ENCODE data around the gene GNAO1.

GNAO1 gene

DNA sequence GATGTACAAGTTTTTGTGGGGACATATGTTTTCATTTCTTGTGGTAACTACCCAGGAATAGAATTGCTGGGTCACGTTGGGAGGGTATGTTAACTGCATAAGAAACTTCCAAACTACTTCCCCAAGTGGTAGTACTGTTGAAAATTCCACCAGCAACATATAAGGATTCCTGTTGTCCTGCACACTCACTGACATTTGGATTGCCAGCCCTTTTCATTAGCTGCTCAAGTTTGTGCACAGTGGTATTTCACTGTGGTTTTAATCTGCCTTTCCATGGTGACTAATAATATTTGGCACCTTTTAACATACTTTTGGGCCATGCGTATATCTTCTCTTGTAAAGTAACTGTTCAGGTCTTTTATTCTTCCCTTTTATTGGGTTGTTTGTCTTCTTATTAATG lies 103.3 kb downstream of the GNAO1 start:
- peak; percentile 33 for DNase-seq

DNA sequence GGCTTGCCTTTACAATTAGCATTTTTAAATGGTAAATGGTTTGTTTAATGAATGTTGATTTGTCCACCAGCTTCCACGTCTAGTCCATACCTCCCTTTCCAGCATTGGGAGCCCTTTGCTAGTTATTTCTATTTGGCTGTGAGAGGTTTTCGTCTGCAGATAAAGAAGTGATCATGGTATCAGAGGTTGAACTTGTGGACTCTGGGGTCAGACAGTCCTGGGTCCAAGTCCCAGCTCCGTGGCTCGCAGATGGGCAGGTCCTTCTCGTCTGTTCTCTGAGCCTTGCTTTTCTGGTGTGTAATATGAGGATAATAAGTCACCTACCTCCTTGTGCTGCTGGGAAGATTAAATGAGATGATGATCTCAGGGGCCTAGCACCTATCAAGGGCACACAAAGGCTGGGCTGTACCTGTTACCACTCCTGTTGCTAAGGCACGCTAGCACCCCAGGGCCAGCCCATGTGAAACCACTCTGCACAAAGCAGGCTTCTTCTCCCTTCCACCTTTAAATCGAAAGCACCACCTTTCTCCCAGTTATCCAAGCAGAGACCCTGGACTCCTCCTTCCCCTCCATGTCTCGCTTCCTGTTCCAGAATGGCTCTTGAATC lies 103.9 kb downstream of the GNAO1 start:
- DNase-seq: no peak

DNA sequence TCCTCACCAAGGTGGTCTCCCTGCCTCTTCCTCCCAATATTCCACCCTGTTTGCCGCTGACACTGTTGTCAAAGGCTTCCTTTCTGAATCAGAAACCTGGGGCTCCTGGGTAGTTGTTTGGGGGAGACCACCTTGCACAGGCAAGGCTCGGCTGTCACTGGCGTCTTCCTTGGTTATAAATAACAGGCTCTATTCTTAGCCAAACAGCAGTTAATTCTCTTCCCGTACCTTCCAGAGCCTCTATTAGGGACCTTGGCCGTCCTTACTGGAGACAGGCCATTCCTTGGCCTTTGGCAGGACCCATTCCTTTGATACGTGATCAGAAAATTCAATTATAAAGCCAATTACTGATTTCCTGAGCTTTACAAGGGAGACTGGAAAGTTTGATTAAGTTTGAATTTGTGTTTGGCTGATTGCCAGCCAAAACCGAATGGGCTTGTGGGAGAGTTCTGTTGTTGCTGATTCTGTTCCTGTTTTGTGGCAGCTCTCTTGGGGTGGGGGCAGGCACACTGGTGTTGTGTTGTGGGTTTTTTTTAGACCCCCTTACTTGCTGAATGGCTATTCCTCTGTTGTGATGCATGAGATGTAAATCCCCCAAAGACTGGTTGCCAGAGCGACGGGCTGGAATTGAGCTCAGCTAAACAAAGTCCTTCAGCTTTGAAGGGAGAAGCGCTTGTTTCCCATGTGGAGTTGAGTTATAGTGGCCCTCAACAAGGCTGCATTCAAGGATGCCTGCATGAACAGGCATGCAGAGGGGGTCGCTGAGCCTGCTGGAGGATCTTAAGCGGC lies 104.6 kb downstream of the GNAO1 start:
- no peak for DNase-seq

DNA sequence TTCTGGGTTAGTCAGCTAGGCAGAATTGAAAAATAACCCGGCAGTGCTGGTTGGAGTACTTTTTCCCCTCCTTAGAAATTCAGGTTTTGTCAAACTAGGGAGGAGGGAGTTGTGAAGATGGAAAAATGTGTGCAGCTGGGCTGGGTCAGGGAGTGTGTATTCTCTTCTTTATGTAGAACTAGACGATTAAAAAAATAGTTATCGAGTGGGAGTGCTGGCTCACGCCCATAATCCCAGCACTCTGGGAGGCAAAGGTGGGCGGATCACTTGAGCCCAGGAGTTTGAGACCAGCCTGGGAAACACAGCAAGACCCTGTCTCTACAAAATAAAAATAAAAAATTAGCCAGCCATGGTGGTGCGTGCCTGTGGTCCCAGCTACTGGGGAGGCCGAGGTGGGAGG lies 106.4 kb downstream of the GNAO1 start:
- no peak for DNase-seq

DNA sequence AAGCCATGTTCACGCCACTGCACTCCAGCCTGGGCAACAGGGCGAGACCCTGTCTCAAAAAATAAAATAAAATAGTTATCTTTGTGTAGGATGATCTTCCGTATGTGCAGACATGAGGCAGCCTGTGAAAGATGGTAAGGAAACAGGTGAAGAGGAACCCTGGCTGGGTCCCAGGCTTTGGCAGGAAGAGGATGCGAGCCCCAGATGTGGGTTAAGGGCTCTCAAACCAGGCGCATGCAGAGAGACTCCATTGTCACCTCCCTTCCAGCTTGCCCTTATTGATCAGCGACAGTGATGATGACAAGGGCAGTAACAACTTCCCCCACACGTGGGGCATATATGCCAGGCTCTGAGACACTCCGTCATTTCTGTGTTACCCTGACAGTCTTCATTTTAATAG lies 106.8 kb downstream of the GNAO1 start:
- no peak for DNase-seq

DNA sequence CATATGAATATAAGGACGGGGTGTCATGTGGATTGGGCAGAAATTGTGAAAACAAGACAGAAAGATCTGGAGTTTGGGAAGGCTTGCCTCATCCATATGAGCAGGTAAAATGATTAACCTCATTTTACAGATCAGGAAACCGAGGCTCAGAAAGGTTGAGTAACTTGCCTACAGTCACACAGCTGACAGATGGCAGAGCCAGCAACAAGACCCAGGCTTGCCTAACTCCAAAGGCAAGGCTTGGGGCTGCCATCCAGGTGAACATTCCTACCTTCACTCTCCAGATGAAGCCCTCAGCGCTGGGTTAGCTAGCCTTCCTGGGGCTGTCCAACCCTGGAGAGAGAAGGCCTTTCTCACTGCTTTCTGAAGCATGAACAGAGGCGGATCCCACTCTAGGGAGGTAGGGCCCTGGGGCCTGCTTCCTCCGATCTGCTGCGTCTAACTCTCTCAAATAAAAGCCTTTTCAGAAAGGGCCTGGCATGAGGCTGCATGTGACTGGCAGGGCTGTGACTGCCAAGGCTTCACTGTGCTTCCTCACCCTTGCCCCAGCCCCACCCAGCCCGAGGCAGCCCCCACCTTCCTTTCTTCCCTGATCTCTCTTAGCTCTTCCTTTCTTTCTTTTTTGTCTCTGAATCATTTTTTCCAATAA lies 107.8 kb downstream of the GNAO1 start:
- DNase-seq: no peak

DNA sequence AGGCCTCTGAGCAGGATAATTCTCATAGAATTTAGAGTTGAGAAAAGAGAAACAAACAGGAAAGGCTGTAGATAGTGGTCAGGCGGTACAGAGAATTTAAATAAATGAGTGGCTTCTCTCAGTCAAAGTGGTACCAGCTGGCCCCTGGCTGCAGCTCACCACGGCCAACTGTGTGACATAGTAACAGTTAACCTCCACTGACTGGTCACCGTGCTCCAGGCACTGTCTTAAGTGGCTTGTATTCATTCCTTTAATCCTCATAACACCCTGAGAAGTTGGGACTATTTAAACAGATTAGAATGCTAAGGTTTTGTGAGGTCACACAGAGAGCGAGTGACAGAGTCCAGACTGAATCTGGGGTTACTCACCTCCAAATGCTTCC lies 108.9 kb downstream of the GNAO1 start:
- DNase-seq: no peak

DNA sequence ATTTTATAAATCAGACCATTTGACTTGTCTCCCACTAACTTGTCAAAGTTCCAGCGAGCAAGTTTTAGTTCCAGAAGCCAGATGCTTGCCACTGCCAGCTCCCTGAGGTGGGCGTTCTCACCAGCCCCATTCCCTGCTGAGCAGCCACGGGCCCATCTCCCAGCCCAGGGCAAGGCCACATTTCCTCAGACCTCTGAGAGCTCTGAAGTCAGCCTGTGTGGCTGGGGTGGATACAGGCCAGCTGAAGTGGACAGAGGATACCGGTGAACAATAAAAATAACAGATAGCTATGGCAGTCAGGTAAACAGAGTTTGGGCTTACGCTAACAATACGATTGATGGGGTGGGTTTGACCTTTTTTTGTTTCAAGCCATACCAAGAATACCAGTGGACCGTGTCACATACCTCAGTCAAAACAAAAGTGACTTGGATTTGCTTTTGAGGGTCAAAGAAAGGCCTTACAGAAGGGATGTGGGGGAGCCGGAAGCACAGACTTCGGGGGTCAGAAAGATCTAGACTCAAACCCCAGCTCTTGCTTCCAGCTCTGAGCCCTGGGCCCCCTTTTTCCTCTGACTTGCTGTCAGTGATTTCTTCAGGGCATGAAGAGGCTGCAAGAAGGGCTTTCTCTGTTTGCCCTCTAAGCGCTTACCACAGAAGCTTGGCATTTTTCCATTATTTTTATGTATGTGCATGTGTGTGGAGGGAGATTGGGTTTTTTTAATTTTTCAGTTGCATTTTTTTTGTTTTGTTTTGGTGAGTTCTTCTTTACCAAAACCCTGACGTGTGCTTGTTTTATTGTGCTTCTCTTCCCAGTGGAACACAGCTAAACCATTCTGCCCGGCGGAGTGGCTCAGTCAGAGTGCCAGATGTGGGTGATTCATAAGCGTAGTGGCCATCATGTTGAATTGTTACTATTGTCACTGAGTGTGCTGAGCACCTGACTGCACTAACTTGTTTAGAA lies 109.9 kb downstream of the GNAO1 start:
- DNase-seq: no peak

DNA sequence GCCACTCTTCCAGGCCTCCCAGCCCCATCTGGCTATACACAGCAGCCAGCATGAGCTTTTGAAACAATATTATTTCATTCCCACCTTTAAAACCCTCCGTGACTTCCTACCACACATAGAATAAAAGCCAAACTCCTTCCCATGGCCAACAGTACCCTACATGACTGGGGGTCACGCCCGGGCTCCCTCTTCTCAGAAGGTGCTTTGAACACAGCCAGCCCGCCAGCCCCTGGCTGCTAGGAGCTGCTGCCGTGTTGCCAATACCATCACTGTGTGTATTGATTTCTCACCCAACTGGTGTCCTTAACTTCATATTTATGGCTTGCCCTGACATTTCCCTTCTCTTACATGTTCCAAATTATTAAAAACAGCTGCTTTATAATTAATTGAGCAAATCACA lies 111.2 kb downstream of the GNAO1 start:
- DNase-seq: no peak

DNA sequence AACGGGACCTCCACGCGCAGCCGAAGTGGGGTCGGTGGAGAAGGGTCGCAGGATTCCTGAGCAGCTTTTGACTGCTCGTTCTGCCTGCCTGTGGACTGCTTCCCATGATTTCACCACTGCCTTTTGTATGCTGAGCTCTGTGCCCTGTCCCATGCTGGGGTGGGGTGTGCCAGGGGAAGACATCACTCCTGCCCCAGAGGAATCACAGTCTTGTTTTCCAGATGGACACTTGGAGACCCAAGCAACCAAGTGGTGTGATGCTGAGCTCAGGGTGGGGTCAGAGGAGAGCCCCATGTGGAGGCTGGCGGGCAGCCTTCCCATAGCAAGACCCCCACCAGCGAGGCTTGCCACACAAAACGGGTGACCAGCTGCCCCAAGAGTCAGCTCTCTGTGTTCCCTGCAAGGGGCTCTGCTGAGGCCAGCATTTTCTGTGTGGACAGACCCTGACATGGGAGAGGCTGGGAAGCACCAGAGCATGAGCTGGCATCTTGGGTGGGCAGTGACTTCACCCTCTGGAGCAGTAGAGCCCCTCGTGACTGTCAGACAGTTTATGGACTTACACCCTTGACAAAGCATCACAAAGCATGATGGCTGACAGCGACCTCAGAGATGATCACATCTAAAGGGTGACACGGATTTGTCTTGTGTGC lies 111.9 kb downstream of the GNAO1 start:
- no peak for DNase-seq

DNA sequence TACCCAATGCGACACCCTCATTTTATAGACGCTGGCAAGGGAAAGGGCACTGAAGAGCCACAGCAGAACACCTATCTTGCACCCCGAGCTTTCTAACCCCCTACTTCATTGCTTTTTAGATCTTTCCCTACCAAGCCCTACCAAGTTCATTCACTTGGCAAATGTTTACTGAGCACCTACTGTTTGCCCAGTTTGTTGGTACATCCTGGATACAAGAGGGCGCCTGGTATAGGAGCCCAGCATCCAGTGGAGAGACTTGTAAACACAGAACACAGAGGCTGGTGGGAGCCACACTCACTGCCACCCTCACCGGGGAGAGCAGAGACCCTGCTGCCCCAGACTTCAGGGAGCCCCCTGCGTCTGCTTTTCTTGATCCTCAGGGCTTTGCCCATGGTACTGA lies 112.6 kb downstream of the GNAO1 start:
- DNase-seq: no peak

DNA sequence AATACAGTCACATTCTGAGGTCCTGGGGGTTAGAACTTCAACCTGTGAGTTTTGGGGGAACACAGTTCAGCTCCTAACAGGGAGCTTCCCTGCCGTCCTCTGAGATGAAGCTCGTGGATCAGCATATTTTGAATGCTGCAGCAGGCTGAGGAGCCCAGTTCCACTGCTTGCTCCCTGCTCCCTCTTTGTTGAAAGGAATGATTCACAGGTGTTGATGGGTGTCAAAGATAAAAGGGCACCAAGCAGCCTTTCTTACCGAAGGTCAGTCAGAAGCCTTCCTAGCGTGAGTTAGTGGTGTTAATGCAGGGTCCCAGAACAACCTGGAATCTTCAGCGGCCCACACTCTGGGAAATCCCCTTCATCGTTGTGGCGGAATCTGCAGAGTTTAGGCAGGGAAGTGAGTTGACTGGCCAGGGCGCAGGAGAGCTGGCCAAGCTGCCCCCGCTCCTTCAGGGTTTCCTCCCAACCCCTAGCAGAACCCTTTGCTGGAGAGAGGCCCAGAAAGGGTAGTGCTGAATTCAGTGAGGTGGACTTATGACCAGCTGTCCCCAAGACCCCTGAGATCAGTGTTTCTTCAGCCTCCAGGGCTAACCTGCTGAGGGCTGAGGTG lies 114.8 kb downstream of the GNAO1 start:
- DNase-seq: no peak

DNA sequence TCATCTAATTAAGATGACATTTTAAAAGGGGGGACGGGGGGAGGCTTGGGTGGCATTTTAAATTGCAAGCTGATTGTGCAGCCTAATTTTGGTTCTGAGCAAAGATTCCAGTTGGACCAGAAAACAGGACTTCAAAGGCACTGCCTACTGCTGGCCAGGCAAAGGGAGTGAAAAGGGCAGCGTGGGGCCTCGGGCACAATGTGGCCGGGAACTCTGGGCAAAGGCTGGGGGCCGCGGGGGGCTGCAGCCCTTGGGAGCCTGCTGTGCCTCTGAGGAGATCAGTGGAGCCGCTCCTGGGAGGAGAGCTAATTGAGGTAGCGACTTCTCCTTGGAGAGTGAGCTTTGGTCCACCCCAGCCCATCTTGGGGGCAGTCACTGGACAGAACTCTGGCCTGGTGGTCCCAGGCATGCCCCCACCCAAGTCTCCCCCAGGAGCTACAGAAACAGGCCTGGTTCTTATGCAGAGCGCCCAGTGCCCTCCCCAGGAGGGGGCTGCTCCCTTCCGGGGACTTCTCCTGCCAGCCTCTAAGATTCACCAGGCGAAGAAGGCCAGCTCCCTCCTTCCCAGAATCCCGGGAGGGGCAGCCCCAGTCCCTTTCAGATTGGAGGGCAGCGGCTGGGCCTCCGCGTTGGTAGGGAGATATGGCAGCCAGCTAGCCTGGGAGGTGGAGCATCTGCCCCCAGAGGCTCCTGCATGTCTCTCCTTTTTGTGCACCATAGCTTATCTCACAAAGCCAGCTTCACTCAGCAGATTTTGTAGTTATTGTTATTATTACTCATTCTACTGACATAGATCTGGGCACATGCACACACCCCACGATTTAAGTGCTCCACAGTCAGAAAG lies 115.6 kb downstream of the GNAO1 start:
- DNase-seq: no peak

DNA sequence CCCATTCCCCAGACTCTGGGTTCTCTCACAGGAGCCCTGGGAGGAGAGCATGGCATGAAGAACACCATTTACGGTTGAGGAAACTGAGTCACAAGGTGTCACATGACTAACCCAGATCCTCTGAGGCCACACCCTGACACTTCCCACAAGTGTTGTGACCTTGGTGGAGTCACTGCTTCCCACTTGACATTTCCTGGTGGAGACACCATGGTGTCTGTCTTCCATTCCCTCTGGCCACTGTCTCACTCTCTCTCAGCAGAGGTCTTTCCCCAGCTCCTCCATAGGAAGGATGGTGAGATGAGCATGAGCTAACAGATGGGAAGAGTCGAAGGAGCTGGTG lies 116.2 kb downstream of the GNAO1 start:
- no peak for DNase-seq

DNA sequence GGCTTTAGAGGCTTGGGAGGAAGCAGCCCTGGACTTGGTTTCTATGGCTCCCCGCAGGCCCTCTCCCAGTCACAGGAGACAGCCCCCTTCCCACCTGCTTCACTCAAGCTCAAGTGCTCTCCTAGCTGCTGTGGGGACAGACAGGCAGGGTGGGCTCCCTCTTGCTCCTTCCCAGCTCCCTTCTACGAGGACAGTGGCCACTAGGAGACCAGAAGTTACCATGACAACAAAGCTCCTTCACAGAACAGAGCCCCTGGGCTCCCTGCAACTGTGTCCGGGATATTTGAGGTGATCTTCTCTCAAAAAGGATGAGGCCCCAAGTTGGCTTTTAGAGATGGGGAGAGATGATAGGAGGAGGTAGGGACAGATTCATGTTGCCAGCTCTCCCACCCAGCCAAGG lies 117.7 kb downstream of the GNAO1 start:
- DNase-seq: no peak

DNA sequence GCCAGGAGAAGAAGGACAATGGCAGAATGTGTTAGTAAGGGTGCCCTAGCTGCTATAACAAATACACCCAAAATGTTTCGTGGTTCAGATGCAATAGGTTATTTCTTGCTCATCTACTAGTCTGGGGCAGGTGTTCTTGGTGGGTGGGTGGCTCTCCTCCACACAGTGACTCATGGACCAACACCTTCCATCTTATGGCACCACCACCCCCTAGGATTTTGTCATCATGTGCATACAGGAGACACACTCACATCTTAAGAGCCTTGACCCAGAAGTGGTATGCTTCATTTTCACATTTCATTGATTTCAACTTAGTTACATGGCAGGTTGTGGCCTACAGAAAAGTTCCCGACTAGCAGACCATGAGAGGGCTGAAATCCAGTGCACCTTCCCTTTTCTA lies 119.4 kb downstream of the GNAO1 start:
- no peak for DNase-seq

DNA sequence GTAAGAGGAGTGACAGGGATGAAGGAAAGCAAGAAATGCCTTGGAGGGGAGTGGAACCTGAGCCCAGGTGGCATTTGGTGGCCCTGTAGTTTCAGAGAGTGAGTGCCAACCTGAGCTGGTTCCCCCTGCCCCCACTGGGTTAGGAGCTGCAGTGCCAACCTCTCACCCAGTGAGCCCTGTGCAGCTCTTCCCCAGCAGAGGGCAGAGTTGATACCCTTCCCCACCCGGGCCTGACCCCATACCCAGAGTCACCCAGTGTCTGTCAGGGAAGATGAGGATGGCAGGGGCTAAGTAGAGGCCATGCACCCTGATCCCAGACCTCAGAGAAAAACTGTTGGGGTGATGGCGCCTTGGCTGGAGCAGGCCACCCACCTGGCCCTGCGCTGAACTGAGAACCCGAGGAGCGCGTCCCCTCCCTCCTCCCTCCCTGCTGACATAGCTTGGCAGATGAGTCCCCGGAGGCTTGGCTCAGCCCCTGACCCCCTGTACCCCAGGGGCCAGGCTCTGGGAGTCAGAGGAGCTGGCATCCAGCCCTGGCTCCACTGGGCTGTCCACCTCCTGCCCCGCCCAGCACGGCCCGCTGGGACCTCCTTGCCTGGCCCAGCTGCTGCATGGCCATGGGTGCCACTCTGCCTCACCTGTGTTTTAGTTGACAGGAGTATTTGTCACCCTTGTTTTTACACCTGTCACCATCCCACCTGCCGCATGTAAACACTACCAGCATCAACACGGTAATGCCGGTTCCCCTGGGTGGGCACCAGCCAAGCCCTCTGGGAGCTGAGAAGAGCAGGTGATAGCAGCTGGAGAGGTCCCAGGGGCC lies 120.1 kb downstream of the GNAO1 start:
- DNase-seq: no peak

DNA sequence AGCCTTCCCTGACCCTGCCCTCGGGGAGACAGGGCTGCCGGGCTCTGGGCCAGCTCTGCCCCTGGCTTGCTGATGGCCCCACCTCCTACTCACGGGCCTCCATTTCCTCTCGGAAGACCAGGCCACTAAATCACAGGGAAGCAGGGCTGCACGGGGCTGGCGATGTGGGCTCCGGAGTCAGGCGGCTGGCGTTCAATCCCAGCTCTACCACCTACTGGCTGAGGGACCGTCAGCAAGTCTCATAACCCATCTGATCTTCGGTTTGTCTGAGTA lies 120.7 kb downstream of the GNAO1 start:
- no peak for DNase-seq

DNA sequence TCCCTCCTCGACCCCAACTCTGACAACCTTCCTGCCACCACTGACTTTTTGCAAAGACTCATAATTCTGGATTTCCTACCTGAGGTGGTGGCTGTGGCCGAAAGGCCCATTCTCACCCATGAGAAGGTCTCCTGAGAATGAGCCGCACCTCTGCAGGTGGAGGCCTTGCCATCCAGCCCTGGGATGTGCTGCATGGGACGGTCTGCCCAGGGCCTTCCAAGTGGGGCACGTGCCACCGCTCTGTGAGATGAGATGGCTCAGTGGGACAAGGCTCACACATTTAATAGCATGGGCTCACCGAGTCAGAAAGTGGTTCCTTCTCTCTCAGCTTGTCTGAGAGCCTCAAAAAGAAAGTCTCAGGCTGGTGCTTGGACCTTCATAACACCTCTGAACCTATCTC lies 121.3 kb downstream of the GNAO1 start:
- no peak for DNase-seq

DNA sequence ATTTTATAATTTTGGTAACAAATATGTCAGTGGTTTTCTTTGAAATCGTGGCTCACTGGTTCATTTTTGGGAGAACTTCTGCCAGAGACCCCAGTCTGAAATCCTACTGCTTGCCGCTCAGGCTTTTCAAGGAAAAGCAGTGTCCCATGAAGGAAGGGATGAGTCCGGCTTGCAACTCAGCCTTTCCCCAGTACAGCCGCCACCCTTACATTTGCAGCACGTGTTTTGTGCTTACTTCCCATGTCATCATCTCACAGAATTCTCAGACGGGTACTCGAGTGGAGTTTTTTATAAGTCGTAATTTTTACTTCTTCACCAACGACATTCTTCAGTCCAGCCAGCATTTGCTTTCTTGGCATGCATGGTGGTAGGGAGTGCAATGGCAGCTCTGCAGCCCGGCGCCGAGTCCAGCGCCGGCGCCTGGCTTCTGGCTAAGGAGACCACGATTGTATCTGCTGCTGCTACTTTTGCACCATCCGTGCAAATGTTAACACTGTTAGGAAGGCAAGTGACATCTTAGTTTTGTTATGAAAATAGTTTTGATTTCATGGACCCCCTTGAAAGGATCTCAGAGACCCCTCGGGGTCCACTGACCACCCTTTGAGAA lies 123.1 kb downstream of the GNAO1 start:
- DNase-seq: no peak
